Left cardiac atrium (tissue), 4 donors: ENCODE data around the gene ABCC3. TPM values are rescaled to one million over a fixed set of nuclear protein-coding genes. Genes with fewer than 3 reads are reported as not detected.

Experiments
- ATAC-seq, 2 donors: fragments of 200-7000 bp; cut with Tn5 transposase; one replicate each; pipeline ENCODE4 v1.9.1; 2020; ENCODE audit warnings: mild to moderate bottlenecking in 2 of 2, moderate library complexity in 2 of 2
- DNase-seq: peaks from one replicate; pipeline ENCODE4 v3.0.0-alpha.2; 2020
- intact Hi-C, 2 donors: fragments of 100-400 bp; cut with DNase I; formaldehyde crosslinking; loops; one replicate each; pipeline versions ENCODE4 v1.14.1 to v1.15.1; 2022 to 2023
- total RNA-seq, 2 donors: library from RNA; stranded (reverse); fragmentation: NEBNext Ultra II Directional; extraction: Animal tissue kit (Norgen Biotek cat#: 25700); gene quantifications; one replicate each; pipeline ENCODE4 v1.2.1, GENCODE V29; 2021
- donor health status: DM: no; HTN: yes; CAD: no.
- donor health status: DM: no; HTN: yes; CAD: no; lungs with severe emphysema.
- donor health status: DM: yes; HTN: yes; CAD: no.
- donor health status: Dilated cardiomyopathy.

ABCC3 gene
- total RNA-seq, 2 donors from 2014 or later: 1.4 to 5.2 TPM

GRCh38 chr17:50625032-50625871 is 9.4 kb upstream of the ABCC3 start:
- DNase-seq (no peak), ATAC-seq (no peak)
- intact Hi-C loops: loop anchor here (5.0 to 10.0 kb wide), 2 partner anchors 140 to 143 kb away; no protein-coding TSS in a partner anchor

- DNase-seq (peak; percentile 81), ATAC-seq (peak; percentile 77 to 86)
- intact Hi-C loops: loop anchor here (1.0 to 10.0 kb wide), 3 partner anchors 76 to 144 kb away; no protein-coding TSS in a partner anchor
Observed at GRCh38 chr17:50626037-50626574, 8.6 kb upstream of the ABCC3 start.

- intact Hi-C loops: loop anchor here (5.0 to 10.0 kb wide), 2 partner anchors 142 to 145 kb away; no protein-coding TSS in a partner anchor
- DNase-seq (no peak), ATAC-seq (no peak)
Observed at GRCh38 chr17:50627036-50627781, 7.5 kb upstream of the ABCC3 start.

GRCh38 chr17:50627782-50628601 is 6.7 kb upstream of the ABCC3 start:
- no peak for DNase-seq
- ATAC-seq: no peak
- intact Hi-C loops: loop anchor here (5.0 to 10.0 kb wide), 2 partner anchors 143 to 146 kb away; no protein-coding TSS in a partner anchor

- intact Hi-C loops: loop anchor here (5.0 to 10.0 kb wide), 4 partner anchors 47 to 148 kb away; no protein-coding TSS in a partner anchor
- ATAC-seq (no peak), DNase-seq (no peak)
Observed at GRCh38 chr17:50629902-50630301, 4.8 kb upstream of the ABCC3 start.

GRCh38 chr17:50630524-50631194 is 4.0 kb upstream of the ABCC3 start:
- peak; percentile 12 to 30 for ATAC-seq
- intact Hi-C loops: loop anchor here (5.0 kb wide), 2 partner anchors 47 to 67 kb away; no protein-coding TSS in a partner anchor
- no peak for DNase-seq

GRCh38 chr17:50631195-50631907 is 3.3 kb upstream of the ABCC3 start:
- intact Hi-C loops: loop anchor here (5.0 kb wide), 2 partner anchors 46 to 66 kb away; no protein-coding TSS in a partner anchor

GRCh38 chr17:50631908-50632571 is 2.6 kb upstream of the ABCC3 start:
- DNase-seq (no peak), ATAC-seq (no peak)
- intact Hi-C loops: loop anchor here (2.0 to 5.0 kb wide), 3 partner anchors 45 to 65 kb away; no protein-coding TSS in a partner anchor

More at GRCh38 chr17:50631195-50631907, 3.3 kb upstream of the ABCC3 start:
- DNase-seq (no peak), ATAC-seq (no peak)

GRCh38 chr17:50632637-50633036 is 2.0 kb upstream of the ABCC3 start:
- DNase-seq (no peak), ATAC-seq (no peak)
- intact Hi-C loops: loop anchor here (2.0 to 5.0 kb wide), 3 partner anchors 45 to 65 kb away; no protein-coding TSS in a partner anchor

- DNase-seq (no peak), ATAC-seq (no peak)
- intact Hi-C loops: loop anchor here (2.0 to 5.0 kb wide), 3 partner anchors 44 to 64 kb away; no protein-coding TSS in a partner anchor
Observed at GRCh38 chr17:50633683-50634082, 998 bp upstream of the ABCC3 start.

GRCh38 chr17:50634915-50635731 is 442 bp downstream of the ABCC3 start:
- ATAC-seq: peak; percentile 4 to 11
- no peak for DNase-seq
- intact Hi-C loops: loop anchor here (5.0 kb wide), 2 partner anchors 42 to 62 kb away; no protein-coding TSS in a partner anchor

GRCh38 chr17:50635732-50635981 is 976 bp downstream of the ABCC3 start:
- intact Hi-C loops: no loop called here

GRCh38 chr17:50635982-50636803 is 1.5 kb downstream of the ABCC3 start:
- intact Hi-C loops: no loop called here
- no peak for DNase-seq
- ATAC-seq: no peak

More at GRCh38 chr17:50635732-50635981, 976 bp downstream of the ABCC3 start:
- DNase-seq (no peak), ATAC-seq (no peak)

- no peak for ATAC-seq
- no peak for DNase-seq
- intact Hi-C loops: no loop called here
Observed at GRCh38 chr17:50636804-50637195, 2.1 kb downstream of the ABCC3 start.
